ENCODE results near the gene SLC66A1. TPM values are rescaled to one million over a fixed set of nuclear protein-coding genes. Genes with fewer than 3 reads are reported as not detected.

Gene SLC66A1
- total RNA-seq, 2 experiments from 2014 or later: 3.6 TPM

DNA sequence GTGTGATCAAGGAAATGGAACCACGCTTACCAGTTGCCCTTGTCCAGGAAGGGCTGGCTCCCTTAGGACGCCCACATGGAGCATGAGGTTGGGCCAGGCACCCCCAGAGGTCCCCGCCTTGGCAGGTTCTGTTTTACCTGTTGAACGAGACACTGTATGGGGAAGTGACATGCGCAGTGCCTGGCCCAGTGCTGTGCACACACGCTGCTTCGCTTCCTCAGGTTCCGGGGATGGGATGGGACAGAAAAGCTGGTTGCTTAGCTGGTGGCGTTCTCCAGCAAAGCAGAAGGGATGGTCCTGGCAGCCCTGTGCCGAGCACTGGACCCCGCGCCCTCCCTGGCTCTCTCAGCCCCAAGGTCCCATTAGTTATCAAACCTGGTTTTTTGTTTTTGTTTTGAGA lies 20.7 kb downstream of the SLC66A1 start:
- peaks cover 3% of the 10 kb centered on the region for H3K36me3 Mint-ChIP-seq (ENCODE audit: low read depth)
- ATAC-seq (no peak), DNase-seq (no peak)
- intact Hi-C loops (cut with micrococcal nuclease): no loop called here
- no peaks in the 10 kb centered on the region for H3K27me3 Mint-ChIP-seq
- no peak overlapping the region for H3K27ac Mint-ChIP-seq
- TF ChIP-seq, protein P1, sequence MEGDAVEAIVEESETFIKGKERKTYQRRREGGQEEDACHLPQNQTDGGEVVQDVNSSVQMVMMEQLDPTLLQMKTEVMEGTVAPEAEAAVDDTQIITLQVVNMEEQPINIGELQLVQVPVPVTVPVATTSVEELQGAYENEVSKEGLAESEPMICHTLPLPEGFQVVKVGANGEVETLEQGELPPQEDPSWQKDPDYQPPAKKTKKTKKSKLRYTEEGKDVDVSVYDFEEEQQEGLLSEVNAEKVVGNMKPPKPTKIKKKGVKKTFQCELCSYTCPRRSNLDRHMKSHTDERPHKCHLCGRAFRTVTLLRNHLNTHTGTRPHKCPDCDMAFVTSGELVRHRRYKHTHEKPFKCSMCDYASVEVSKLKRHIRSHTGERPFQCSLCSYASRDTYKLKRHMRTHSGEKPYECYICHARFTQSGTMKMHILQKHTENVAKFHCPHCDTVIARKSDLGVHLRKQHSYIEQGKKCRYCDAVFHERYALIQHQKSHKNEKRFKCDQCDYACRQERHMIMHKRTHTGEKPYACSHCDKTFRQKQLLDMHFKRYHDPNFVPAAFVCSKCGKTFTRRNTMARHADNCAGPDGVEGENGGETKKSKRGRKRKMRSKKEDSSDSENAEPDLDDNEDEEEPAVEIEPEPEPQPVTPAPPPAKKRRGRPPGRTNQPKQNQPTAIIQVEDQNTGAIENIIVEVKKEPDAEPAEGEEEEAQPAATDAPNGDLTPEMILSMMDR (IDR thresholded peaks at IDR 0.05): no peak
- H3K4me1 Mint-ChIP-seq (ENCODE audit: low read depth): peaks cover 20% of the 10 kb centered on the region
- POLR2A ChIA-PET: no interaction called here
- H3K4me3 Mint-ChIP-seq: no peak overlapping the region
- H3K9me3 Mint-ChIP-seq: no peaks in the 10 kb centered on the region
- CTCF ChIA-PET: no interaction called here

DNA sequence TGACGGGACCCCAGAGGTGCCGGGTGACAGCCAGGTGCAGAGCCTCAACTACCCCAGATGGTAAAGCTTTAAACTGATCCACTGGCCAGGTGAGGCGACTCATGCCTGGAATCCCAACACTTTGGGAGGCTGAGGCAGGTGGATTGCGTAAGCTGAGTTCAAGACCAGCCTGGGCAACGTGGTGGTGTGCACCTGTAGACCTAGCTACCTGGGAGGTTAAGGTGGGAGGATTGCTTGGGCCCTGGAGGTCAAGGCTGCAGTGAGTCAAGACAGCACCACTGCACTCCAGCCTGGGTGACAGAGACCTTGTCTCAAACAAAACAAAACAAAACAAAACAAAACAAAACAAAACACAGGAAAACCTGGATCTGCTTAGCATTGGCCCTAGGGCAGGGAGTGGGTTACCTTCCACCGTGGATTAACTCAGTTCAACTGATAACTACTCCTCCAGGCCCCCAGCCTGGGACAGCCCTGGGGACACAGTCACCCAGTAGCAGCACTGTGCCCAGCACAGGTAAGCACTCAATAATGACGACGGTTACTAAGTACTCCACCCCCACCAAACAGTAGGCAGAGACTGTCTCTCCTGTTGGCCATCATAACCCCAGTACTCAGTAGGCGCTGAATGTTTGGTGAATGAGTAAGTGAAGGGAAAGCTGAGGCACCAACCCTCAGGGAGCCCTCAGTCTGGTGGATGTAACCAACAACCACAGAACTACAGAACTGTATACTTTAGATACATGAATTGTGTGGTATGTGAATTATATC lies 21.6 kb downstream of the SLC66A1 start:
- CTCF ChIA-PET: interaction anchor here (1.0 to 1.5 kb wide), 2 partner anchors 8 to 317 kb away, joined by 3 read pairs; no protein-coding TSS in a partner anchor
- no peak overlapping the region for H3K27ac Mint-ChIP-seq
- no peaks in the 10 kb centered on the region for H3K27me3 Mint-ChIP-seq
- intact Hi-C loops (cut with micrococcal nuclease): no loop called here
- H3K4me3 Mint-ChIP-seq: no peak overlapping the region
- ATAC-seq: no peak
- H3K4me1 Mint-ChIP-seq (ENCODE audit: low read depth): peaks cover 20% of the 10 kb centered on the region
- TF ChIP-seq, protein P1 (IDR thresholded peaks at IDR 0.05): no peak
- no peaks in the 10 kb centered on the region for H3K9me3 Mint-ChIP-seq
- DNase-seq: no peak
- POLR2A ChIA-PET: interaction anchor here (0.6 to 1.3 kb wide), 4 partner anchors 14 to 1230 kb away, joined by 3 read pairs; partner anchors contain the start of gene SLC66A1
- H3K36me3 Mint-ChIP-seq (ENCODE audit: low read depth): peaks cover 8% of the 10 kb centered on the region

DNA sequence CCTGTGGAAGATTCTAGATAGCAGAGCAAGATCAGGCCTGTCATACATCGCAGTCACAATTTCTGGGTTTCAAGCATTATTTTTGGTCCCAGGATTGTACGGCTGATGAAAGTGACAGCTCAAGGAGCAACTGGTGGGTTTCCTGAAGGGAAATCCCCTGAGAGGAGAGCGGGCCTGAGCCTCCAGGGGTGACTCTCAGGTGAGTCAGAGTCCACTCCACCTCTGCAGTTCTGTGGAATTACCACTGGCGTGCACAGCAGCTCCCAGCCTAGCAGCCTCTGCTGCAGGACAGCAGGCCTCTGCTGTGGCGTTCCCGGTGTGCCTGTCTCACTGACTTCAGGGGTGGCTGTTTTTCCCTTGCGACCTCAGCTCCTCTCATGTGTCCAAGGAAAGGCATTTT lies 24.4 kb downstream of the SLC66A1 start:
- ATAC-seq (peak; percentile 86), DNase-seq (peak; percentile 73)
- Mint-ChIP-seq H3K4me1 (ENCODE audit: low read depth) (peaks cover 20% of the 10 kb centered on the region), H3K36me3 (ENCODE audit: low read depth) (peaks cover 15% of the 10 kb centered on the region), H3K4me3 (no peak overlapping the region), H3K27me3 (no peaks in the 10 kb centered on the region), H3K27ac (peak overlapping the region; percentile 68), H3K9me3 (no peaks in the 10 kb centered on the region)
- TF ChIP-seq, protein P1 (IDR thresholded peaks at IDR 0.05): no peak
- ChIA-PET CTCF (interaction anchor here (1.2 kb wide), 1 partner anchor 315 kb away, joined by 3 read pairs; no protein-coding TSS in a partner anchor), POLR2A (interaction anchor here (1.6 kb wide), 1 partner anchor 47 kb away, joined by 3 read pairs; no protein-coding TSS in a partner anchor)
- intact Hi-C loops (cut with micrococcal nuclease): no loop called here

DNA sequence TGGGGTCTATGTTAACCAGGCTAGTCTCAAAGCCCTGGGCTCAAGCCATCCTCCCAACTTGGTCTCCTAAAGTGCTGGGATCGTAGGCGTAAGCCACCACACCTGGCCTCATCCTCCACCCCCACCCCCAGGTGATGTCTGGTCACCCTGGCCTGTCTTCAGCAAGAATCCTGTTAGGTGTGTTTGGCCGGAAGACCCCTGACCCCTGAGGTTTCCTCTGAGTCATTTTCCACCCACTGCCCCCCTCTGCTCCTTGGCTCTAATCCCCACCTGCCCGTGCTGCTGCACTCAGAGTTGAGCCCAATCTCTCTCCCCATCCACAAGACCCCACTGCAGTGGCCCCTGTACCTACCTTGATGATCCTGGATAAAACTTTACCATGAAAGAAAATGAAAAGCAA lies 25.2 kb downstream of the SLC66A1 start:
- Mint-ChIP-seq H3K27ac (peak overlapping the region; percentile 76), H3K9me3 (no peaks in the 10 kb centered on the region), H3K4me3 (no peak overlapping the region), H3K4me1 (ENCODE audit: low read depth) (peaks cover 22% of the 10 kb centered on the region), H3K36me3 (ENCODE audit: low read depth) (peaks cover 21% of the 10 kb centered on the region), H3K27me3 (no peaks in the 10 kb centered on the region)
- intact Hi-C loops (cut with micrococcal nuclease): no loop called here
- ChIA-PET CTCF (no interaction called here), POLR2A (interaction anchor here (0.9 kb wide), 1 partner anchor 100 kb away, joined by 3 read pairs; no protein-coding TSS in a partner anchor)
- no peak for ATAC-seq
- no peak for DNase-seq
- TF ChIP-seq, protein P1 (IDR thresholded peaks at IDR 0.05): no peak

DNA sequence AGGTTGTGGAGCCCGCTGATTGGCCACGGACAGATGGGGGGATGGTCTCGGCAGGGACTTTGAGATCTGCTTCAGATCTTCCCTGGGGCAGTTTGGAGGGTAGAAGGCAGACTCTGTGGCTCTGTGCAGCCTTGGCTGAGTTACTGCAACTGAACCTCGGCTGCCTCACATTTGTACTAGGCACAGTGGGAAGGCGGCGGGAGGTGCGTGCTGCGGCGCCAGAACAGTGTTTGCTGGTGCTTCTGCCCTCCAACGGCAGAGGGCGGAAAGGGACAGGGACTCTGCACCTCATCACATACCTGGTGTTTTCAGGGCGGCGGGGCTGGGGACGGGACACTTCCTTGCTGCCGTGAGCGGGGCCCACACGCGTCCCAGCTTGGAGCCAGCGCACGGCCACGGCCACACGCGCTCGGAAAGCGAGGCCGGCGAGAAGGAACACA lies 26.2 kb downstream of the SLC66A1 start:
- Mint-ChIP-seq H3K4me1 (ENCODE audit: low read depth) (peaks cover 22% of the 10 kb centered on the region), H3K27ac (peak overlapping the region; percentile 76), H3K9me3 (no peaks in the 10 kb centered on the region), H3K27me3 (no peaks in the 10 kb centered on the region), H3K4me3 (no peak overlapping the region), H3K36me3 (ENCODE audit: low read depth) (peaks cover 25% of the 10 kb centered on the region)
- intact Hi-C loops (cut with micrococcal nuclease): no loop called here
- TF ChIP-seq, protein P1 (IDR thresholded peaks at IDR 0.05): no peak
- ChIA-PET POLR2A (interaction anchor here (0.9 kb wide), 1 partner anchor 99 kb away, joined by 3 read pairs; no protein-coding TSS in a partner anchor), CTCF (no interaction called here)
- no peak for DNase-seq
- no peak for ATAC-seq

All from activated CD8-positive, alpha-beta T cell treated with anti-CD3 and anti-CD28 coated beads for 36 hours (primary cell).